ENCODE measurements around the gene GLT1D1.

DNA sequence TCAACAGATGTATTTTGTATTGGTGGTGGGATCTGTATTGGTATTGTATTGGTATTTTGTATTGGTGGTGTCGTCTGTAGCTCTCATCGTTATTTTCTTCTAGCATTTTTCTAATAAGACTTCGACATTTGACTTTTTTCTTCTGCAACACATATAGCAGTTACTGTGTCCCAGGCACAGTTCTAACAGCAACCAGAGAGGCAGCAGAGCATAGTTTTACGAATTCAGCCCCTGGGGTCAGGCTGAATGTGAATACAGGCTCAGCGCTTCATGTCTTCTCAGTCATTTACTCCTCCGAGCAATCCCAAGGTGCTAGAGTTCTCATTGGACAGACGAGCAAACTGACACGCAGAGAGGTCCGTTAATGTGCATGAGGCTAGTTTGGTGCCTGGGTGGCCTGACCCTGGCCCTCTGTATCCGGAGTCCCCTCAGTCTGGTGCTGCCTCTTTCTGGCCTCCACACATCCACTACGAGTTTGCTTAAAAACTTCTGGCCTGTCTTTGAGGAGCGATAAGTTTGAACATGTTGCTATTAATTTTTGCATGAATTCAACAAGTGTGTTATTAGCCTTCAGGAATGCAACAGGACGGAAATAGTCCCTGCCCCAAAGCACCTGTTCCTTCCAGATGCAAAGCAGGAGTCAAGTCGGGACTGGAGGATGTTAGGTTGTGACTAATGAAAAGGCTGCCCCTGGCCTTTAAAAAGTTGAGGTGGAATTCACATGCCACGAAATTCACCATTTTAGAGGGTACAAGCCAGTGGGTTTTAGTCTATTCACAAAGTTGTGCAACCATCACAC is 87.0 kb downstream of the GLT1D1 start:
- TF ChIP-seq POLR2A (IDR thresholded peaks at IDR 0.05), result no peak
- TF ChIP-seq, protein P1, sequence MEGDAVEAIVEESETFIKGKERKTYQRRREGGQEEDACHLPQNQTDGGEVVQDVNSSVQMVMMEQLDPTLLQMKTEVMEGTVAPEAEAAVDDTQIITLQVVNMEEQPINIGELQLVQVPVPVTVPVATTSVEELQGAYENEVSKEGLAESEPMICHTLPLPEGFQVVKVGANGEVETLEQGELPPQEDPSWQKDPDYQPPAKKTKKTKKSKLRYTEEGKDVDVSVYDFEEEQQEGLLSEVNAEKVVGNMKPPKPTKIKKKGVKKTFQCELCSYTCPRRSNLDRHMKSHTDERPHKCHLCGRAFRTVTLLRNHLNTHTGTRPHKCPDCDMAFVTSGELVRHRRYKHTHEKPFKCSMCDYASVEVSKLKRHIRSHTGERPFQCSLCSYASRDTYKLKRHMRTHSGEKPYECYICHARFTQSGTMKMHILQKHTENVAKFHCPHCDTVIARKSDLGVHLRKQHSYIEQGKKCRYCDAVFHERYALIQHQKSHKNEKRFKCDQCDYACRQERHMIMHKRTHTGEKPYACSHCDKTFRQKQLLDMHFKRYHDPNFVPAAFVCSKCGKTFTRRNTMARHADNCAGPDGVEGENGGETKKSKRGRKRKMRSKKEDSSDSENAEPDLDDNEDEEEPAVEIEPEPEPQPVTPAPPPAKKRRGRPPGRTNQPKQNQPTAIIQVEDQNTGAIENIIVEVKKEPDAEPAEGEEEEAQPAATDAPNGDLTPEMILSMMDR (IDR thresholded peaks at IDR 0.05), result peak in 1 of 6 experiments; percentile 17

Data from esophagus squamous epithelium (tissue), 4 donors.